ENCODE results near the gene KLF11.

Gene KLF11

GRCh38 chr2:10063566-10063965 lies 20.2 kb downstream of the KLF11 start:
- no peak for DNase-seq (ENCODE audit: low read depth, low spot score)

GRCh38 chr2:10064932-10065772 lies 21.8 kb downstream of the KLF11 start:
- no peak for DNase-seq (ENCODE audit: low read depth, low spot score)

GRCh38 chr2:10065773-10066055 lies 22.4 kb downstream of the KLF11 start:
- no peak for DNase-seq (ENCODE audit: low read depth, low spot score)

DNA sequence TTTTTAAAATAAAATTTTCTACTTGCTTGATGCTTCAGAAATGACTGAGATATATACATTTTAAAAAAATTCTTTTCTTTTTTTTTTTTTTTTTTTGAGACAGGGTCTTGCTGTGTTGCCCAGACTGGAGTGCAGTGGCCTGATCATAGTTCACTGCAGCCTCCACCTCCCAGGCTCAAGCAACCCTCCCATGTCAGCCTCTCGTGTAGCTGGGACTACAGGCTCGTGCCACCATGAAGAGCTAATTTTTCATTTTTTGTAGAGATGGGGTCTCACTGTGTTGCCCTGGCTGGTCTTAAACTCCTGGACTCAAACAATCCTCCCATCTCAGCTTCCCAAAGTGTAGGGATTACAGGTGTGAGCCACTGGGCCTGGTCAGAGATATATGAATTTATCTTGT lies 24.0 kb downstream of the KLF11 start:
- no peak for DNase-seq (ENCODE audit: low read depth, low spot score)

DNA sequence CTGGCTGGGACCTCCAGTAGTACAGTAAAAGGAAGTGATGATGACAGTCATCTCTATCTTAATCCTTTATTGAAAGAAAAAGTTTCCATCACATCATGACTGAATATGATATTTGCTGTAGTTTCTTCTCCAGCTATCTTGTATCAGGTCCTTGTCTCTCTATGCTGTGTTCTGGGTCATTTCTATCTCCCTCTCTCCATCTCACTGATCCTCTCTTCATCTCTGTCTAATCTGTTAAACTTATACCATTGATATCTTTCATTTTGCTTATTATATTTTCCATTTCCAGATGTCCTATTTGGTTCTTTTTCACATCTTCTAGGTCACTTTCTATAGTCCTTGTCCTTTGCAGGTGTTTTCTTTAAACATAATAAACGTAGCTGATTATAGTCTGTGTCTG lies 24.5 kb downstream of the KLF11 start:
- no peak for DNase-seq (ENCODE audit: low read depth, low spot score)

- no peak for DNase-seq (ENCODE audit: low read depth, low spot score)
Observed at GRCh38 chr2:10071176-10071575, 27.8 kb downstream of the KLF11 start.

DNA sequence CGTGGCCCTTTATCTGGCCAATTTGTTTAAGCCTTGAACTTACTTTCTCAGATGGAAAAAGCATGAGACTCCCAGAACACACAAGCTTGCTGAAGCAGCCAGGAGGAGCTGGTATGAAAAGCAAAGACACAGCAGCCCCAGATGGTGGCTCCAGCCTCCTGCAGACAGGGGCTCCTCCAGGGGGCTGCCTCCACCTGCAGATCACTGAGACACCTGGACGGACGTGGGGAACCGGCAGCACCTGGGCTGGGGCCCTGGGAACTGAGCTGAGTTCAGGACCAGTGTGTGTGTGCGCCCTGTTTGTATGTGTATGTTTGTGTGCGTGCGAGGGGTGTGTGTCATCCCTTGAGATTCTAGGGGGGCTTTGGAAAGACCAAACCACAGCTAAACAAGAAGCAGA lies 28.2 kb downstream of the KLF11 start:
- no peak for DNase-seq (ENCODE audit: low read depth, low spot score)

GRCh38 chr2:10072656-10073480 lies 29.5 kb downstream of the KLF11 start:
- DNase-seq (ENCODE audit: low read depth, low spot score): peak; percentile 55

GRCh38 chr2:10073706-10074105 lies 30.4 kb downstream of the KLF11 start:
- DNase-seq (ENCODE audit: low read depth, low spot score): no peak

DNA sequence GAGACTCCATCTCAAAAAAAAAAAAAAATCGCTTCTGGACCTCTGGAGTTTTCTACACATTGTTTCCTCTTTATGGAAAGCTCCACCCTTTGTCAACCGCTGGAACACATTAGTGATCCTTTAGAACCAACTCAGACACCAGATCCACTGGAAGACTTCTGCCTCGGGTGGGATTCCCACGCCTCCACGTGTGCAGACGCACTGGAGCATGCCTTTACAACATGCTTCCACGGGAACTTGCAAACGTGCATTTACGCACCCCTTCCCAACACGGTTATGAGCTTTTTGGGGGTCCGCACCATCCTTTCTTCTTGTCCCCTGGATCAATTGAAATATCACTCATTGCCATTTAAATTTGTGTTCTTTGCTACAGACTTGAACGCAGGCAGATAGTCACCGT lies 31.8 kb downstream of the KLF11 start:
- DNase-seq (ENCODE audit: low read depth, low spot score): no peak

DNA sequence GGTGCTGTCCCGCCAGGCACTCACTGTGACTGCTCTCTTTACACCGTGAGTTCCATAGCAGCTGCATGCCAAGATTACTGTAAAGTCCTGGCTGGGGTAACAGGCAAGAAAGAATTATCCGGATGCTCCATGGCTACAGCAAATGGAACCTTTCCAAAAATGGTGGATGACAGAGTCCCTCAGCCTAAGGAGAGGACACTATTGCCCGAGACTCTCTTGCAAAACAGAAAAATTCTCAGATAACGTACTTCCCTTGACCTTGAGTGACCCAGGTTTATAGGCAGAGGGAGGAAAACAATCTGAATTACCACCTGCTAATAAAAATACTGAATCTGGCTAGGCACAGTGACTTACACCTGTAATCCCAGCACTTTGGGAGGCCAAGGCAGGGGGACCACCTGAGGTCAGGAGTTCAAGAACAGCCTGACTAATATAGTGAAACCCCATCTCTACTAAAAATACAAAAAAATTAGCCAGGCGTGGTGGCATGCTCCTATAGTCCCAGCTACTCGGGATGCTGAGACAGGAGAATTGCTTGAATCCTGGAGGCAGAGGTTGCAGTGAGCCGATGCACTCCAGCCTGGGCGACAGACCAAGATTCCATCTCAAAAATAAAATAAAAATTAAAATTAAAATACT lies 32.3 kb downstream of the KLF11 start:
- DNase-seq (ENCODE audit: low read depth, low spot score): no peak

DNA sequence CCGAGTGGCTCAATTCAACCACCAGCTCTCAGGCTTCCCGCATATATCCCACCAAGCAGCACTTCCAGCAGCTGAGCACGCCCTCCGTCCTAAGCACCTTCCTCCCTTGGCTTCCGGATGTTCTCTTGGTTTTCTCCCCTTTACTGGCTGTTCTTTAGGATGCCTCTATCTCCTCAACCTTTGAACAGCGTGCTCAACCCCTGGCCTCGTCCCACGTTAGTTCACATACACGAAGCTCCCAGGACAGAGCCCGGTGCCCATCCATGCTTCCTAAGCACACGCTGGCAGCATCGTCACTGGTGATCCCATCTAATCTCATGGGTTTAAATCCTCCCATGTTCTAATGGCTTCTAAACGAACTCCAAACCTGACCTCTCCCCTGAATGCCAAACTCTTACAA lies 33.2 kb downstream of the KLF11 start:
- no peak for DNase-seq (ENCODE audit: low read depth, low spot score)

DNA sequence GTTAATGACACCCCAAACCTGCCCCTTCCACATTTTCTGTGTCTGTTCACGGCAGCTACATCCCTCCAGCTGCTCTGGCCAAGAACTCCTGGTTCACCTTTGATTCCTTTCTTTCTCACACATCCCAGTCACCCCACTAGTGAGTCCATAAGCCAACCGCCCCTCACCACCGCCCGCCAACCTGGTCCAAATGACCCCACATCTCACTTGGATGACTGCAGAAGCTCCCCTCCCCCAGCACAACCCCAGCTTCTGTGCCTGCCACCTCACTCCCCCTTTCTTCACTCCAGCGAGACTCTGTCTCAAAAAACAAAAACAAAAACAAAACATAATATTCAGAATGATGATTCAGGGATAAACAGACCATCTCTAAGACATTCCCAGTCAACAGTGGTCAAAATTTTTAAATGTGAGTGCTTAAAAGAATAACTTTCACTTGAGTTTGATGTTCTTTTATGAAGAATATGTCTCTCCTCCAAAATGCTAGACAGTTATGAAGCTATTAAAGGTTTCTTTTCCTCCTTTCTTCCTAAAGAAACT lies 33.7 kb downstream of the KLF11 start:
- no peak for DNase-seq (ENCODE audit: low read depth, low spot score)

- DNase-seq (ENCODE audit: low read depth, low spot score): no peak
Observed at GRCh38 chr2:10078001-10078400, 34.7 kb downstream of the KLF11 start.

DNA sequence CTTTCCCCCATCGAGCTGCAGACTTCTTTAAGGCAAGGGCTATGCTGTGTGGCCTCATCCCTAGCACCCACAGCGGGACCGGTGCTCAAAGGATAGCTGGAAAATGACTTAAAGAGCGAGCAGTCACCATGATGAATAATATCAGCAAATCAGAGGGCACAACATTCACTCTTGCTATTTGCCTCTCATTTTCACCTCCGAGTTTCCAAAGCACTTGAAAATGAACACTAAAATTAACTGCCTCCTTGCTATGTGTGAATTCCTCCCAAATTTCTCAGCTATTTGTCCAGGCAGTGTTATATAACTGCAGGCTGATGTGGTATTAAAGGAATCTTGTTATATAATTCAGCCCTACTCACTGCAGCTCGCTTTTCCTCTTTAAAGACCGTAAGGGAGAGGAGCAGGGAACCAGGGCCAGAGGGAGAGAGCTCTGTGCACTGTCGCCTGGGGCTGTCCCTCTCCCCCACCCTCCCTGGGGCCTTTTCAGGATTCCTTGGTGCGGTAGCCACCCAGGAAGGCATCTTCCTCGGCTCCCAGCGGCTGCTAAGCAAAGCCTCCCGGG lies 35.4 kb downstream of the KLF11 start:
- DNase-seq (ENCODE audit: low read depth, low spot score): no peak

- no peak for DNase-seq (ENCODE audit: low read depth, low spot score)
Observed at GRCh38 chr2:10079266-10079869, 36.0 kb downstream of the KLF11 start.

DNA sequence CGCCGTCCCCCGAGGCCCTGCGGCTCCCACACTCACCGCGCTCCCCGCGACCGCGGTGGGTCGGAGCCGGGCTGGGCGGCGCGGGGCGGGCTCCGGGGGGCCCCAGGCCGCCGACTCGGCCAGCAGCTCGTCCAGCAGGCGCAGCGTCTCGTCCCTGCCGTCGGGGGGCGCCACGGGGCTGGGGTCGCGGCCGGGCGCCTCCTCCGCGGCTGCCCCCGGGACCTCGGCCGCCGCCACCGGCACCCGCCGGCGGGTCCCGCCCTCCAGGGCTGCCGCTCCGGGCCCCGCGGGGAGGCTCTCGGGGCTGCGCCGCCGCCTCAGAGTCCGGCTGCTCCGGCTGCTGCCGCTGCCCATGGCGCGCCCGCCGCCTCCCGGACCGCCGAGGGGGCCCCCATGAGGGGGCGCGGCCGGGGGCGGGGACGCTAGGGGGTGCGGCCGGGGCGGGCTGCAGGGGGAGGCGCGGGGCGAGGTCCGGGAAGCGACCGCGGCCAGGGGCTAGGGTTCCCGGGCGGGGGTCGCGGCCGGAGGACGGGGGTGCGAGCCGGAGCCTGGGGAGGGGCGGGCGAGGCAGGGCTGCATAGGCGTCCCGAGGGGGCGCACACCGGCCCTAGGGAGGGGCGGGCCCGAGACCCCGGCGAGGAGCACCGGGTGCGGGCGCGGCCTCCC lies 36.7 kb downstream of the KLF11 start, which contains the start of gene CYS1:
Gene CYS1, minus strand, starts transcription at position 542 of the 666 bp plus-strand sequence. Its CDS starts 188 bp downstream, at position 354.
- DNase-seq (ENCODE audit: low read depth, low spot score): no peak

- no peak for DNase-seq (ENCODE audit: low read depth, low spot score)
Observed at GRCh38 chr2:10080536-10081304, 37.4 kb downstream of the KLF11 start.

- no peak for DNase-seq (ENCODE audit: low read depth, low spot score)
Observed at GRCh38 chr2:10083046-10083445, 39.7 kb downstream of the KLF11 start.

GRCh38 chr2:10083692-10084211 lies 40.4 kb downstream of the KLF11 start:
- DNase-seq (ENCODE audit: low read depth, low spot score): no peak
